ENCODE measurements around the gene TSPYL1.

DNA sequence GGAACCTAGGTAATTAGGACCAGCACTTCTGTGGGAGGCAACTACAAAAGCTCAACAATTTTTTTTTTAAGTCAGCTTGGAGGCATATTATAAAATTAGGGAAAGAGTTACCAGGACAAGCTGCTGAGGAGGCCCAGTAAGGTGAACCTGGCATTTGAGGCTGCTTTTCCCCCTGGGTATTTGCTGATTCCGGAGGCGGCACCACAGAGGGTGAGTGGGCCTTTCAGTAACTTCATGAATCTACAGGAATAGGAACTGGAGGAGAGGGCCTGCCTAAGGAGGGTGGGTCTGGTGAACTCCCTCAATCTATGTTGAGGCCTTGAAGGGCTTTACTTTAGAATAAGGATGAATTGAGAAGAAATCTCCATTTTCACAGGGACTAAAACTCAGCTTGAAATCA is 40.5 kb downstream of the TSPYL1 start:
- TF ChIP-seq POLR2A (IDR thresholded peaks at IDR 0.05; ENCODE audit: control extremely low read depth in 1 of 2, low read depth in 2 of 2, low read length in 2 of 2) (no peak), SIN3A (conservative IDR thresholded peaks at IDR 0.05 in 1 of 2, IDR thresholded peaks at IDR 0.05 in 1 of 2; ENCODE audit: low read depth in 1 of 2, low read length in 2 of 2) (no peak), EZH2 (IDR thresholded peaks at IDR 0.05; ENCODE audit: low read depth, low read length, severe bottlenecking) (no peak), EP300 (IDR thresholded peaks at IDR 0.05; ENCODE audit: borderline replicate concordance in 1 of 2, low read depth in 2 of 2, low read length in 2 of 2) (no peak), CHD2 (IDR thresholded peaks at IDR 0.05; ENCODE audit: low read length) (no peak), TEAD4 (IDR thresholded peaks at IDR 0.05; ENCODE audit: low read depth, low read length) (no peak), ZNF274 (IDR thresholded peaks at IDR 0.05; ENCODE audit: borderline replicate concordance, extremely low read depth, low read length) (no peak), CTCF (IDR thresholded peaks at IDR 0.05; ENCODE audit: control extremely low read depth in 1 of 3, insufficient read depth in 1 of 3, low read depth in 1 of 3, low read length in 3 of 3) (no peak), MAFK (IDR thresholded peaks at IDR 0.05; ENCODE audit: low read depth, low read length) (no peak), FOSL1 (IDR thresholded peaks at IDR 0.05; ENCODE audit: insufficient read depth, low read depth, low read length) (no peak), SRF (IDR thresholded peaks at IDR 0.05; ENCODE audit: low read depth, low read length) (no peak), TAF1 (IDR thresholded peaks at IDR 0.05; ENCODE audit: low read depth, low read length) (no peak), CREB1 (IDR thresholded peaks at IDR 0.05) (no peak)
- TF ChIP-seq, protein P1, sequence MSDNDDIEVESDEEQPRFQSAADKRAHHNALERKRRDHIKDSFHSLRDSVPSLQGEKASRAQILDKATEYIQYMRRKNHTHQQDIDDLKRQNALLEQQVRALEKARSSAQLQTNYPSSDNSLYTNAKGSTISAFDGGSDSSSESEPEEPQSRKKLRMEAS (IDR thresholded peaks at IDR 0.05) = no peak

Measured in H1 (cell line).